GM18499 (cell line): ENCODE measurements around the gene LARGE2.

Source experiments
- ATAC-seq: cut with Tn5 transposase; IDR thresholded peaks from one replicate; pipeline ENCODE4 v1.9.1; 2021; ENCODE audit warnings: moderate number of reproducible peaks; ENCODE audit not compliant: insufficient read depth, unreplicated experiment

The LARGE2 gene

GRCh38 chr11:45922425-45923082, at the start of gene LARGE2:
TSS of gene LARGE2 (plus strand) at chr11:45922656. CDS start at chr11:45922883, 227 bp downstream.
- no peak for ATAC-seq

DNA sequence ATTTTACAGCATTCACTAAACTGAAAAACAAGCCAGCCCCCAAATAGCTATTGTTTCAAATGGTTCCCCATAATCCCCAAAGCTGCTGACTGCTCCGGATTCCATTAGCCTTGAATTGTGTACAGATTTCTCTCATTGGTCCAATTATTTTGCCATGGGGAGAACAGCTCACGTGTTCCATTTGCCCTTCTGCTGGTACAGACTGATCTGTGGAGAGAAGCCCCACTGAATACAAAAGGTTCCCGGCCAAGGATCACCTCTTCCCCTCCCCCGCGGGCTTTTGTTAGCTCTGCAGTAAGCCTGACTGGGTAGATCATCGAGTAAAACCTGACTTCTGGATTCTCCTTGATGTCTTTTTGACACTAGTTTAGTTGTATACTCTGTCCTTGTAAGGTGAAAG, 46.1 kb upstream of the LARGE2 start:
- ATAC-seq, result no peak

DNA sequence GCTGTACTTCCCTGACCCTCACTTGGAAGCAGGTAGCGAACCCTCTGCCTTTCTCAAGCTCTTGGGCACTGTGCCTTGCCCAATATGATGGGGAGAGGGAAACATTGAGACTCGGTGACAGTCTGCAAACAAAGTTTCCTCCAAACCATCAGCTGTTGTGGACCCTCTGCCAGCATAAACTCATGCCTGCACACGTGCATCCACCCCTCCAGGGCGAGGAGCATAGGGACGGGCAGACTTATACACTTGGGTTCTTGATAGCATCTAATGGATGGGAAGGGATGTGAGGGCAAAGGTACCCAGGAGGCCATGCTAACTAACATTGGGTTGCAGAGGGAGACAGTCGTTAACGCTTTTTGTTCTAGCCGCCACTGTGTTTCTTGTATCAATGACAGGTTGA, 45.2 kb upstream of the LARGE2 start:
- ATAC-seq, result no peak

DNA sequence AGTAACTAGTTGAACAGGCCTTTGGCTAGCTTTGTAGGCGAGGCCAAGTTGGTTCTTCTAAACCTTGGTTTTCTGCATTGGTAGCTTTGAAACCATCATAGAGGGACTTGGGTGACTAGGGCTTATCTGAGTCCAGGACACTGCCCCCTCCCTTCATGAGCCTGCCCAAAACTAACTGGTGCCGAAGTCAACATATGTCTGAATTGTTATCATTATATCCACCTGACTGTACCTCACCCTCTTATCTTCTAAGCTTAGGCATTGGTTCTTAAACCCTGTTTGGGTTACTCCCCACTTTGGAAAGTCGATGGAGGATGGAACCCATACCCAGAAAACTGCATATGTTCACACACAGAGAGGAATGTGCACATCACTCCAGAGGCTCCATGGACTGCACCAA, 44.6 kb upstream of the LARGE2 start:
- no peak for ATAC-seq

DNA sequence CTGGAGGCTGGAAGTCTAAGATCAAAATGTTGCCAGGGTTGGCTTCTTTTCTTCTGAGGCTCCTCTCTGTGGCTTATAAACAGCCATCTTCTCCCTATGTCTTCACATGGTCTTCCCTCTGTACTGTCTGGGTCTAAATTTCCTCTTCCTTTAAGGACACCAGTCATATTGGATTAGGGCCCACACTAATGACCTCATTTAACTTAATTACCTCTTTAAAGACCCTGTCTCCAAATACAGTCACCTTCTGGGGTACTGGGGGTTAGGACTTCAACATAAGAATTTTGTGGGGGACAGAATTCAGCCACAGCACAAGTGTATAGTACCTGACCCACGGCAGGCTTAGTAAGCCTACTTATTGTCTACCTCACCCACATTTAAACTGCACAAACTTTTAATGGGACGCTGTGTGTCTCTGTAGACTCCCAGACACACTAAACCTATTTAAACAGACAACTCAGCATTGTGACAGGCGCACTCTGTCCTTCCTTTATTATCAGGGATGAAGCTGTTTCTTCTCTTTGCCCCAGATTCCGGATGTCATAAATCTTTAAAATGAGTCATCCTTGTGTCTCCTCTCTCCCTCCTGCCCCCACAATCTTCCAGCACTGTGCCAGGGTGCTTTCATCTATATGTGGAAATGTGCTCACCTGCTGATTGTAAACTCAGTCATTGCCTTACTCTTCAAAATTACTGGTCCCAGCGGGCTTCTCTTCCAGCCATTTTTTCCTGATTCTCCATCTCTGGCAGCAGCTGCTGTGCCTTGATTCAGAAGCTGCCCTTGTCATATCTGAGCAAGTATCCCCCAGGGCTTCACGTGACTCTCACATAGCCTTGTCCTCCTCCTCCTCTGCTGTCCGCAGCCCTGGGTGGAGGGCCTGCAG, 42.4 kb upstream of the LARGE2 start:
- no peak for ATAC-seq

- ATAC-seq, result no peak
Observed at GRCh38 chr11:45880772-45881570, 41.5 kb upstream of the LARGE2 start.

DNA sequence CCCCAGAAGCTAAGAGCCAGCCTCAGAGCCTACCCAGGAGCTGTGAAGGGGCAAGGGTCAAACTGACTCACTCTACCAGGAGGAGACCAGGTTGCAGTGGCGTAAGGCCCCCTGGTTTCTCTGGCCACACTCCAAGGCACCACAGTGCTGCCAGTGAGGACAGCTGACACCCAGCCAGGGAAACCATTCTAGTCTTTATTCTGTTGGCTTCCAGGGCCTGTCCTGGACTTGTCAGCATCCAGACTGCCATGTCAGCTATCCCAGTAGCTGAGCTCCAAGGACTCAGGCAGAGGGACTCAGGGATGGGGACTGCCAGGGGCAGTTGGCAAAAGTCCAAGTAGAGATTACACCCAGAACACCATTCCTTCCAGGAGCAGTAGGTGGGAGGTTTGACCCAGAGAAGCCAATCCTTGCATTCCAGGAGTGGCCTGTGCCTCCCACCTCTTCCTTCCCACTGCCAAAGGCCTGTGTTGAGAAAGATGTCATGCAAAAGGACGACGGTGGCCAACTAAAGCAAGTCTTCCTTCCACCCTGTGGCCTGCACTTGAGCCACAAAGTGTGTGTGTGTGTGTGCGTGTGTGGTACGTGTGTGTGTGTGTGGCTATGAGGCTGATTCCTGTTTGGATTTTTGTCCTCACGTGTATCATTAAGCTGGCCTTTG, 40.6 kb upstream of the LARGE2 start:
- no peak for ATAC-seq

- ATAC-seq, result no peak
Observed at GRCh38 chr11:45884596-45885185, 37.8 kb upstream of the LARGE2 start.

GRCh38 chr11:45885274-45885920, 37.1 kb upstream of the LARGE2 start, which contains the start of gene MAPK8IP1:
TSS of gene MAPK8IP1 (plus strand) at chr11:45885651. CDS start at chr11:45885821, 170 bp downstream.
- ATAC-seq, result no peak

DNA sequence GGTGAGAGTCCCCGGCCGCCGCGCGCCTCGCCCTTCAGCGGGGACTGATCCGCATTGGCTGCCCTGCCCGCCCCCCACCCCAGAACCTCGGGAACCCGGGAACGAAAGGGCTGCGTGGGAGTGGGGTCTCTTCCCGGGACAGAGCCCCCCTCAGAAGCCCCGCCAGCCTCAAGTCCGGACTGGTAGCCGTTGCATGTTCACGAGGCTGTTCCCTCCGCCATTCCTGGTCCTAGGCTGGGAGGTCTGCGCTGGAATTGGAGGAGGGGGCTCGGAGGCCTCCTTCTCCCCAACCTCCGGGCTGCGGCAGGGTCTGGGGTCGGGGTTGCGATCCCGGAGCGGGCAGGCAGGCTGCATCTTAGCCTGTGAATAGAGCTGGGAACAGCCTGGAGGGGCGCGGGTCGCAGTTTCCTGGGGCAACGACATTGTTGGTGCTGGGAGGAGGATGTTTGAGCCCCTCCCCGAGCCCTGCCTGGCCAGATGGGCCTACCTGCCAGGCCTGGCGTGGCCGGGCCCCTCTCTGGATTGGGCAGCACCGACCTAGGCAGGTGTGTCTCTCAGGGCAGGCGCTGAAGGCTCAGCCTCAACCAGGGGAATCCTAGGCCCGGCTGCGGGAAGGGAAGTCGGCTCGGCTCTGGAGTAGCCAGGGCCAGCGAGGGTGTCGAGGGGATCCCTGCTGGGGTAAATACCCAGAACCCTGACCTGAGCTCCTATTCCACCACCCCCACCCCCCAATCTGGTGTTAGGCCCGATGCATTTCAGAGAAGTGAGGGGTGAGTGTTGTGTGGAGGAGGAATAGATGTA, 36.3 kb upstream of the LARGE2 start:
- no peak for ATAC-seq

DNA sequence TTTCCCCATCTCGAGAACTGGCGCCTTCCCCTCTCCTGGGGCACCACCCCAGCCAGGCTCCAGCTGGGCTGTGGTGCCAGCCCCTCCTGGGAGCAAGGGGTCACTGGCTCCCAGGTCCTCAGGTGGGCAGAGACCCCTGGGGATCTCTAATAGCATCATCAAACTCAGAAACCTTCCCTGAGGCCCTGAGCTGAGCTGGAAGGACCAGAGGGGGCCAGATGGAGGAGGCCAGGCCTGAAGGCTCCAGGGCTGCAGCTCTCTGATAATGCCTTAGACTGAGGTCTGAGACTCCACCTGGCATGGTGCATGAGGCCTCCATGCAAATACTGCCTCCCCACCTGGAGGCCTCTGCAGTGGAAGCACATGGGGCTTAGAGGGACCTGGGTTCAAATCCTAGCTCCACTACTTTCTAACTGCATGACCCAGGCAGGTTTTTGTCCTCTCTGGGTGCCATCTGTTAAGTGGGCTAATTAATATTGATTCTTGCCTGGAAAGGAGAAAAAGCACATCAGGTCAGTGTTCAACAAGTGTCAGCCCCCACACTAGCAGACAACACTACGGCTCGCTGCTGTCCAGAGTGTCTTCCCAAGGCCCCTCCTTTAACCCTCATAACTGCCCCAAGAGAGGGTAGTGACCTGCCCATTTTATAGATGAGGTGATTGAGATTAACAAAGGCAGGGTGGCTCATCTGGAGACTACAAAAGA, 35.5 kb upstream of the LARGE2 start:
- no peak for ATAC-seq

- ATAC-seq, result no peak
Observed at GRCh38 chr11:45887587-45887986, 34.9 kb upstream of the LARGE2 start.

DNA sequence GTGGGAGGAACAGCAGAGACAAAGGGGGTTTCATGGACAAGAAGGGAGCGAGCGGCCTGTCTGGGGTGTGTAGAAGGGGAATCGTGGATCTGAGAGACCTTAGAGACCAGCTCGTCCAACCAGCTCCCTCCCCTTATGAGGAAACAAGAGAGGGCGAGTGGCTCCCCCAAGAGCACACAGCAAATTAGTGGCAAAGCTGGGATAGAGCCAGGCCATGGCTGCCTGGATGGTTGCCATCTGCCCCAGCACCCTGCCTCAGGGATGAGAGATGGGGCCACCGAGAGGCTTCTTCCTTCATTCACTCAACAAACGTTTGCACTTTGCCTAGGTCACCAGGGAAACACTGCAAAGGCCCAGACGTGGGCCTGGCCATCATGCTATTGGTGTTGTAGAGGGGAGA, 32.9 kb upstream of the LARGE2 start:
- no peak for ATAC-seq

GRCh38 chr11:45889966-45890365, 32.5 kb upstream of the LARGE2 start:
- ATAC-seq, result no peak

GRCh38 chr11:45890886-45891550, 31.4 kb upstream of the LARGE2 start:
- ATAC-seq, result no peak

GRCh38 chr11:45892856-45893255, 29.6 kb upstream of the LARGE2 start:
- no peak for ATAC-seq

DNA sequence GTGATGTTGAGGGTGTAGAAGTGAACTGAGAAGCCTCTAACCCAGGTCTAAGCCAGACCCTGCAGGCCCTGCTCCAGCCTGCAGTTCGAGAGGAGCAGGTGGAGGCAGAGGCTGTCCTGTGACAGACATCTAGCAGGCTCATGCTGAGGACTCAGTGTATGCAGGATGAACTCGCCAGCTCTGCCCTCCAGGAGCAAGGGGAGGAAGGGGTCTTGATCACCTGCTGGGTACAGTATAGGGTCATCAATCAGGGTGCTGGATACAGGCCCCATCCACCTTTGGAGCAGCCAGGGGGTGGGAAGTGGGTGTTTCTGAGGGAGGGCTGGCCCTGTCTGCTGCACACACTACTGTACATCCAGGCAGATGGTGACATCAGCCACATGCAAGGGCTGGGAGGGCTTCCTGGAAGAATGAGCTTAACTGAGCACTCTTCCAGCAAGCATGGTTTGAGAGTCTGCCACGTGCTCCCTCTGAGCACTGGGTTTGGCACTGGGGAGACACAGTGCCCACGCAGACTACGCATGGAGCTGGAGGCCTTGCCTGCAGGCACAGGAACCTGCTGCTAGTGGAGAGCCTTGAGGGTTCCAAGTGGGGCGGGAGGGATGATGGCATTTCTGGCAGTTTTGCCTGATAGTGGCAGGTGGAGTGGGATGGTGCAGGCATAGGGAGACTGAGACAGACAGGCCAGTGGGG, 27.8 kb upstream of the LARGE2 start:
- ATAC-seq, result no peak
